PC-9 (cell line): ENCODE data around the gene ITLN1.

Source experiments
- CTCF ChIP-seq: fragments of 200-600 bp; sonication (generic); conservative IDR thresholded peaks from 2 replicates; pipeline ENCODE4 v1.6.1; 2017; ENCODE audit warnings: mixed run types, antibody characterized with exemption, mild to moderate bottlenecking, moderate library complexity
- EZH2 ChIP-seq: fragments of 200-600 bp; sonication (generic); IDR thresholded peaks from 2 replicates; pipeline ENCODE4 v1.8.0; 2017; ENCODE audit warnings: antibody characterized with exemption, low read depth

GRCh38 chr1:160863061-160863773 lies 21.8 kb downstream of the ITLN1 start:
- TF ChIP-seq CTCF (no peak), EZH2 (no peak)
